ENCODE data around the gene DIO3.

- no peak for TF ChIP-seq CTCF (conservative IDR thresholded peaks at IDR 0.05; ENCODE audit: low read depth, low read length)
- peak; percentile 40 for TF ChIP-seq EZH2 (IDR thresholded peaks at IDR 0.05; ENCODE audit: borderline replicate concordance, low read depth, low read length, poor library complexity, severe bottlenecking)
Observed at GRCh38 chr14:101561145-101561896, at the start of gene DIO3.
